ENCODE data around the gene NIPA2. TPM values are rescaled to one million over a fixed set of nuclear protein-coding genes. Genes with fewer than 3 reads are reported as not detected.

NIPA2 gene
- polyA plus RNA-seq, 1 donor: 60.6 TPM

- no peak for DNase-seq
These were observed 14.9 kb upstream of the NIPA2 start for GRCh38 chr15:22823495-22824128.

DNA sequence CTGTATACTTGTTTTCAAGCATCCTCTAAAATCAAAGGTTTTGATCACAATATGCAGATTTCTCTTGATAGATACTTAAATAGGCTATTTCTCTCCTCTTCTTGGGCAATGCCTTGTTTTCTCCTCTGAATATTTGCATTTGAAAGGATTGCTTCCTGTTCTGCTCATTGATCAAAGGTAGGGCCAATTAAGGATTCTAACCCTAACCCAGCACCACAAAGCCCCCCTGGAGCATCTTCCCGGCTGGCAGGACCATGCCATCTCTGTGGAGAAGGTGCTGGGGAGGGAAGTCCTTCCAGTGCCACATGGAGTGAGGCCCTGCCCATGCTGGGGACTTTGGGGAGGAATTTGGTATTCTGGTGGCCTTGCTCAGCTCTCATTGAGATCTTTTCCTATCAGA, 11.3 kb upstream of the NIPA2 start:
- no peak for DNase-seq

- no peak for DNase-seq
These were observed 7.0 kb upstream of the NIPA2 start for GRCh38 chr15:22831473-22831872.

GRCh38 chr15:22839046-22839695, 705 bp downstream of the NIPA2 start:
- no peak for DNase-seq

DNA sequence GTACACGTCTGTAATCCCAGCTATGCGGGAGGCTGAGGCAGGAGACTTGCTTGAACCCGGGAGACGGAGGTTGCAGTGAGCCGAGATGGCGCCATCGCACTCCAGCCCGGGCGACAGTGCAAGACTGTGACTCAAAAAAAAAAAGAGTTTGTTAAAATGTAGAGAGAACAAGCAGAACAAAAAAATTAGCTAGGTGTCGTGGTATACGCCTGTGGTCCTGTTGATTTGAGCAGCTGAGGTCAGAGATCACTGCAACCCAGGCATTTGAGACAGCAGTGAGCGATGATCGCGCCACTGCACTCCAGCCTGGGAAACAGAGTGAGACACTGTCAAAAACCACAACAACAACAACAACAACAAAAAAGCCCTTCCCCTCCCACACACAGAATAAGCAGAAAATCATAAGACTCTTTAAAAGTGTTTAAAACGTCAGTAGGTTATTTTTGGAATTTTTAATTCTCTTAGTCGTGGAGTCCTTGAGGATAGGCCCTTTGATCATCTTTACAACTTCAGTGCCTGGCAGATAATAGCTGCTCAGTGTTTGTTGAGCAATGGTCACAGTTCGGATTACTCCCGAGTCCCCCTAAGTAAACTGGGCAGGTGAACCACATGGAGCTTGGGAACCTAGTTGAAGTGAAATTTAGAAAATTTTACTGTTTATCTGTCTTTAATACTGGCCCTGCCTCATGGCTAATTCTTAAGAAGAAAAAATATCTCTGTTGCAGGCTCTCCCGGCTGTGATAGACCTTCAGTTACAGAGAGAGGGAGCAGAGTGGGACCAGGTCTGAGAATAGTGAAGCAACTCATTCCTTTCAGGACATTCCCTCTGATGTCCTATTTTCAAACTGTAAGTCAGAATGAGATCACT, 6.2 kb downstream of the NIPA2 start:
- no peak for DNase-seq

GRCh38 chr15:22845289-22845900, 6.9 kb downstream of the NIPA2 start:
- DNase-seq: no peak

- DNase-seq: no peak
These were observed 7.6 kb downstream of the NIPA2 start for GRCh38 chr15:22846073-22846472.

DNA sequence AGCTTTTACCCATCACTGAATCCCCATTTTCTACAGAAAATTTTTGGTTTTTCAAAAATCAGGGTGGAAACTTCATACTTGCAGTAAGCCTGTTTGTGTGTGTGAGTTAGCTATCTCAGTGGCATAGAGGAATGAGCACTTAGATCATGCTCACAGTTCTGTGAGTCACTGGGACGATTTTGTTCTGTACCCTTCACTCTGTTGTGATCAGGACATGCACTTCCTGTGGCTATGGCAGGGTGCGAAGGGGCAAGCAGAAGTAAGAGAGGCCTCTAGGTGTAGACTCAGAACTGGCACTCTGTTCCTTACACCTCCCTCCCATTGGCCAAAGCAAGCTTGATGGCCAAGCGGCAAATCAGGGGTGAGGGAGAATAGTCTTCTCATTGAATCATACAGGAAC, 11.6 kb downstream of the NIPA2 start:
- no peak for DNase-seq

- DNase-seq: no peak
These were observed 13.0 kb downstream of the NIPA2 start for GRCh38 chr15:22851513-22851912.

GRCh38 chr15:22855791-22856190, 17.3 kb downstream of the NIPA2 start:
- no peak for DNase-seq

- DNase-seq: no peak
These were observed 18.2 kb downstream of the NIPA2 start for GRCh38 chr15:22856659-22857058.

- no peak for DNase-seq
These were observed 22.7 kb downstream of the NIPA2 start for GRCh38 chr15:22861161-22861560.

DNA sequence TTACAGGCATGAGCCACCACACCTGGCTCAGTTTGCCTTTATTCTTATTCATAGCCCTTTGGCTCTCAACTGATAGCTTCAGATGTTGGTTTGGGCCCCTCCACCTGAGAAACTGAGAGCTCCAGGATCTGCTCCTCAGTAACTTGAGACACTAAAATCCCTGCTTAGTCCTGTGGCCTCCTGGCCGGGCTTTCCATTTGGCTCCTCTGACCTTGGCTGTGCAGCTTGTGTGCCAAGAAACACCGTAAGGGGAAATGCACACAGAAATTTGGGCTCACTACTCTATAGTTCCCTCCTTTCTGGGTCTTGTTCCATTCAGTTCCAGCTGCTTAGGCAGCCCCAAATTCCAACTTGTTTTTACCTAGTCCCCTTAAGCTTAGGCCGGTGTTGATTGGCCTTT, 24.9 kb downstream of the NIPA2 start:
- DNase-seq: no peak

DNA sequence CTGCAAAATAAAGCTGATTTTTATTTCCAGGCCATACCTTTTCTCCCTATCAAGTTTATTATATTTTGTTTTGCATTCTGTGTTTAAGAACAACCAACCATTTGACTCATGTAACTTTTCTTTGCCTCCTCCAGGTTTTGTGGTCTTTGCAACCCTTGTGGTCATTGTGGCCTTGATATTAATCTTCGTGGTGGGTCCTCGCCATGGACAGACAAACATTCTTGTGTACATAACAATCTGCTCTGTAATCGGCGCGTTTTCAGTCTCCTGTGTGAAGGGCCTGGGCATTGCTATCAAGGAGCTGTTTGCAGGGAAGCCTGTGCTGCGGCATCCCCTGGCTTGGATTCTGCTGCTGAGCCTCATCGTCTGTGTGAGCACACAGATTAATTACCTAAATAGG, 27.6 kb downstream of the NIPA2 start:
- no peak for DNase-seq

DNA sequence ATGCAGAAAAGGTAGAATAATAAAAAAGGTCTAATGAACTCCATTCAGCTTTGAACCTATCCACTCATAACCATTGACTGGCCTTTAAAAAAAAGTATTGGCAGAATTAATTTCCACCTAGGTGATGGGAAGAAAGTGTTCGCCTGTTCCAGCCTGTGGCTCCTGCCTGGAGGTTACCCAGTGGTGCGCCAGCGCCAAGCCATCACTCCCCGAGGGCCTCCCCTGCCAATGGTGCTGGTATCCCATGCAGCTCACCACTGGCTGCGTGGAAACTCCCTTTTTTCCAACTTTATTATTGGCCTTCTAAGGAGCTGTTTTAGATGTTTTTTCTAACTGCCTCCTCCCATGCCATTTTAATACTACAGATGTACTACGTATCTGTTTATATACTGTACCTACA, 29.4 kb downstream of the NIPA2 start:
- no peak for DNase-seq

- DNase-seq: no peak
These were observed 30.0 kb downstream of the NIPA2 start for GRCh38 chr15:22868495-22868894.

GRCh38 chr15:22868928-22869327, 30.5 kb downstream of the NIPA2 start:
- DNase-seq: no peak

DNA sequence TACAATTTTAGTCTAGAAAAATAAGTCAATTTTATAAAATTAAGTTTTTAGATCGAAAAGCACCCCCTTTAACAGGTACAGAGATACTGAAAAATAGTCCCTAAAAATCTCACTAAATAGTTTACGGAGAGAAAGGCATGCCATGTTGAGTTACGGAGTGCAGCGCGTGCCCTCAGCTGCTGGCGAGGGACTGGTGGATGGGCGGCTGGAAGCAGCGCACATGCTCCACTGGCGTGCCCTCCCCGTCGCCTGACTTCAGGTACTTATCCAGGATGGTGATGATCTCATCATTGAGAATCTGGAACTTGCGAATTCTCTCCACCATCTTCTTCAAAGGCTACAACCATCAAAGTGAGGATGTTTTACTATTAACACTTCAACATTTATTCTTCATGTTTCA, 31.4 kb downstream of the NIPA2 start:
- DNase-seq: no peak

DNA sequence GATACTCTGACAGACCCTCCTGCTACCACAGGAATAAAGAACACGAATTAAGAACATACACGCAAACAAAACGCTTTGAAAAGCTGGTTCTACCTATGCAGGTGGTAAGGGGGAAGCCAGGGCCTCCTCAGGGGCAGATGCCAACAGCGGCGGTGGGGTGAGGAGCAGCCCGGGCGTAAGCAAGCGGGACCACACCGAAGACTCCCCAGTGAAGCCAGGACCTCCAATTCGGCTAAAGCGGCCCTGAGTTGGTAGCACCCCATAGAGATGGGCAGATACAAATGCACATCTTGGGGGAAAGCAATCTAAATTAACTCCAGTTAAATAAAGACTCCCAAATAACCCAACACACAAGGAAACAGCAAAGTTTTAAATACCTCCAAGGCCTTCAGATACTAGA, 32.4 kb downstream of the NIPA2 start:
- DNase-seq: no peak

DNA sequence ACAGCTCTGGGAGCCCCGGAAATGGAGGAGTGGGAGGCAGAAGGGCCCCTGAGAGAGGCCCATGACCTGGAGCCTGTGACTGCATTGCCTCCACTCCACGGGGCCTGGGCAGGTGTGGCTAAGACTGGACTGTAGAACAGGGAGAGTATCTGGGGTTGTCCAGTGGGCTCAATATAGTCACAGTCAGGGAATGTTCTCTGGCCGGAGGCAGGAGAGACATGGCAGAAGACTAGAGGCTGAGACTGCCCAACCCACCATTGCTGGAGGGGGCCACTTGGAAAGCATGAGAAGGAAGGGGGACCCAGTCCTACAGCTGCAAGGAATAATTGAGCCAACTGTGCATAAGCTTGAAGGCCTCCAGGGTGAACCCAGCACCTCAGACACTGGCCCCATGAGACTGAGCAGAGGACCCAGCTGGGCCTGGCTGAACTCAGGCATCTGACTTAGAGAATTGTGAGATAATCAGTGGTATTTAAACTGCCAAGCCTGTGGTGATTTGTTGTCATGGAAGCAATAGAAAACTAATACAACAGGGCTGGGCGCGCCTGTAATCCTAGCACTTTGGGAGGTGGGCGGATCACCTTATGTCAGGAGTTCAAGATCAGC, 33.1 kb downstream of the NIPA2 start:
- DNase-seq: no peak

DNA sequence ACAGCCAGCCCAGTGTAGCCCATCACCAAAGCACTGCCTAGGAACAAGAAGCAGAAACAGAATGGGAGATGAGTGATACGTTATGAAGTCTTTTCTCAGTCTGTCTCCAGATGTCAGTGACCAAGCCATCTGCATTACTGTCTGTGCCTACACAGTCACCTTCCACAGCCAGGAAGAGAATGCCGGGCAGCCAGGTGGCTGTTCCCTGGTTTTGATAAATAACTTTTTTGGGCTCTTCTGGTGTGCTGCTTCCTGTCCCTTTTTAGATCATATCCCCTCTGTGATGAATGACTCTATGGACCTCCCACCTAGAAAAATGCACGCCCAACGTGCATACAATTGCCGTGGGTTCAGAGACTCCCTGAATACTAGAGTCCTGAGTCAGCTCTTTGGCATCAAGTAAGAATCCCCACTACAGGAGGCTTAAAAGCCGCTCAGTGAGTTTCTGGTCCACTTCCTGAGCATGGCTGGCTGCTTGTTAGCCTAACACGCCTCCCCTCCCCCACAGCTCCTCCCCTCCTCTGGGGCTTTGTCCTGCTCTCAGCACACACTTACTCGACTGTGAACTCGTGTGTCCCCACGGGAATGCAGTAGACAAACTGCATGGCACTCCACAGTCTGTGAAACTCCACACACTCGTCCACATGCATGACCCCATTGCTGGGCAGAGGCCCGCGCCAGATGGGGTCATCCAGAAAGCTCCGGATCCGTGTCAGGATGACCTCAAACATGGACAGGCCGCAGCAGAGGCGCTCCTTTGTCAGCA, 34.7 kb downstream of the NIPA2 start:
- DNase-seq: no peak

GRCh38 chr15:22873841-22874240, 35.4 kb downstream of the NIPA2 start:
- DNase-seq: no peak
